Stimulated activated CD8-positive, alpha-beta memory T cell treated with anti-CD3 and anti-CD28 coated beads, Interleukin-7, amount 100 ng/mL, for 4 hours (primary cell): ENCODE data around the gene CAPN11.
"Not testable (repeated sequence)": the region's sequence is repeated elsewhere in the genome, so short reads cannot be mapped to it uniquely, and the experiment has no call there.

ENCODE experiments used
- DNase-seq, 2 donors: peaks; one replicate each; pipeline ENCODE4 v3.0.0-alpha.2; 2020; ENCODE audit warnings: low read depth in 2 of 2

Gene CAPN11

DNA sequence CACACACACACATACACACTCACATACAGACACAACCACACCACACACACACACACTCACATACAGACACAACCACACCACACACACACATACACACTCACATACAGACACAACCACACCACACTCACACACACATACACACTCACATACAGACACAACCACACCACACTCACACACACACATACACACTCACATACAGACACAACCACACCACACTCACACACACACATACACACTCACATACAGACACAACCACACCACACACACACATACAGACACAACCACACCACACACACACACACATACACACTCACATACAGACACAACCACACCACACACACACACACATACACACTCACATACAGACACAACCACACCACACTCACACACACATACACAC is 23.2 kb downstream of the CAPN11 start:
- DNase-seq, result not testable (repeated sequence)

DNA sequence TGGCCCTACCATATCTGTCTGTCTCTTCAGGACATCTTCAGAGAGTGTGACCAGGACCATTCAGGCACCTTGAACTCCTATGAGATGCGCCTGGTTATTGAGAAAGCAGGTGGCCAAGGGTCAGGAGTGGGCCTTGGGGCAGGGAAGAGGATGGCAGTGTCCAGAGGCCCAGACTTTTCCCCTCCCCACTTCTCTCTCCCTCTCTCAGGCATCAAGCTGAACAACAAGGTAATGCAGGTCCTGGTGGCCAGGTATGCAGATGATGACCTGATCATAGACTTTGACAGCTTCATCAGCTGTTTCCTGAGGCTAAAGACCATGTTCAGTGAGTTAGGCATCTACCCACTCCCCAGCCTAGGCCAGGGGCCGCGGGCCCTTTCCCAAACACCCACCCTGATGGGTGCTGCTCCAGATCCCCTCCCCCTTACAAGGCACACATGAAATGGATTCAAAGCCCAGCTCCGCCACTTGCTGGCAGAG is 24.3 kb downstream of the CAPN11 start:
- DNase-seq, result no peak

DNA sequence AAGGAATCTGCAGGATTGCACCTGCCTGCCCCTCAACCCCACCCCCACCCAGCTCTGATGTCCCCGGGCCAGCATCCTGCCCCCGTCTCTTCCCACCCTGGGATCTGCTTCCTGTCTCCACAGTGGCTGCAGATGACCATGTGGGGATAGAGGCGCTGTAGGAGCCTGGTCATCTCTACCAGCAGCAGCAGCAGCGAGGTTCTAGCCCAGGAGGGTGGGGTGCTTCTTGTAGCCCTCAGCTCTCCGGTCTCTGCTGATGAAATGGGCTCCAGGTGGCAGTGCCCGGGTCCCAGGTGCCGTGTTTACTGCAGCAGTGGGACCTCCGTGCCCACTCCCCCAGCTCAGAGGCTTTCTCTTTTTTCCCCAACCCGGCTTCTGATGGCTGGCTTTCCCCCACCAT is 25.2 kb downstream of the CAPN11 start:
- DNase-seq, result no peak

DNA sequence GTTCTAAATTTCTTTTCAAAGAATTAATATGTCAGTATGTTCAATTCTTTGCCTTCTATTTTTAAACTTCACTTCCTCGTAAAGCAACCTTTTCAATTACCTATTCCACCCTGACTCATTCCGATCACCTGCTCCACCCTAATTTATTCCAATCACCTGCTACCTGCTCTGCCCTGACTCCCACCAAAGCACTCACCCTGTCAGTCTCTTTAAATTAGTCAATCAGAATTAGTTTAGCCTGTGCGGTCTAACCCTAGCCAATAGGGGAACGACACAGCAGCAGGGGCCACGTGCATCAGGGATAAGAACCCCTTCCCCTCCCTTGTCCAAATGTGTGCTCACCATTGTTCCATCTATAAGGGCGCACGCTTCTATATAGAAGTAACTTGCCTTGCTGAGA is 26.7 kb downstream of the CAPN11 start:
- DNase-seq, result not testable (repeated sequence)

DNA sequence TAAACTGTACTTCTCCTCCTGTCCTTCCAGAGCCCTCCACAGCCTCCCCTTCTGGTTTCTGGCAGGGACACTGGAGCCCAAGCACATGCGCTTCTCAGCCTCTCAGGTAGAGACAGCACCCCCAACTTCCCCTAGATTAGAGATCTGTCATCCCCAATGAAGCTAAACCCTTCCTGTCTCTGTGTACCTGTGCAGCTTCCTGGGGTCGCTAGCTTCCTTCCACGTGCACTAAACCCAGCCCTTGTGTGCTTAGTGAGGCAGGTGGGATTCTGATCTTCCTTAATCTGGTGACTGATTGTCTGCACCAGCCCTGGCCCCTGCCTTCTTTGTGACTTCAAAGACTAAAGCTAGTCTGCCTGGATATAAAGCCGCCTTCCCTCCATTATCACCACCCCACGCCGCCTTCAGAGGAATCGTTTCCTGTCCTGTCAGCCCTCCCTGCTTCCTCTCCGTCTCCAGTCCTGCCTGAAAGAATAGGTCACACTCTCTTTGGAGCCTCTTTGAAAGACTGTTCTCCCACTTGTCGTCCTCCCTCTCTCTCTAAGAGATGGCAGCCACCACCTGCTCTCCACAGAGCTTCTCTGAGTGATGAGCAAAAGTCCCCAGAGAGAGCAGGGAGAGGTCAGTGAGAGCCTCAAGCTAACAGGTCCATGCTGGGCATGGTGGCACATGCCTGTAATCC is 27.5 kb downstream of the CAPN11 start:
- DNase-seq, result no peak

DNA sequence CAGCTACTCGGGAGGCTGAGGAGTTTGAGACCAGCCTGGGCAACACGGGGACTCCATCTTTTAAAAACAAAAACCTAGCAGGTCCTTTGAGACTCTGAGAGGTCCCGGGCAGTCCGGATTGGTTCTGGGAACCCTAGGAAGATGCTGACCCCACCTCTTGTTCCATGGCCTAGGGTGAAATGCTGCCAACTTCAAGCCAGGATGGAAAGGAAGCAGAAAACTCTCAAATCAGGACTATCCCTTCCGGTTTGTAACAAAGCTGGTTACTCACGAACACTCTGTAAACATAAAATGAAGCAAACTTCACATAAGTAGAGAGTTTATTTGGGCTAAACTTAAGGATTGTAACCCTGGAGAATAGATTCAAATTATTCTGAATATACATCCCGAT is 28.0 kb downstream of the CAPN11 start:
- DNase-seq, result no peak

DNA sequence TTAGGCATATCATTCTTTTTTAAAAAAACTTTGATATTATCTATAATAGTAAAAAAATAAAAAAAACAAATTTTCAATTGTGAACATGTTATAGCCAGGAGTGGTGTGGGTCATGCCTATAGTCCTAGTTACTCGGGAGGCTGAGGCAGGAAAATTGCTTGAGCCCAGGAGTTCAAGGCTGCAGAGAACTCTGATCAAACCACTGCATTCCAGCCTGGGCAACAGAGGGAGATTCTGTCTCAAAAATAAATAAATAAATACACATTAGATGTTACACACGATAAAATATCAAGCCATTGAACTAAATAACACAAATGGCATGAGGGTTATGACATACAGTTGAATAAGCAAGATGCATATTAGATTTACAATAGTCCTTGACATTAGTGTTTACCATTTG is 30.2 kb downstream of the CAPN11 start:
- no peak for DNase-seq

DNA sequence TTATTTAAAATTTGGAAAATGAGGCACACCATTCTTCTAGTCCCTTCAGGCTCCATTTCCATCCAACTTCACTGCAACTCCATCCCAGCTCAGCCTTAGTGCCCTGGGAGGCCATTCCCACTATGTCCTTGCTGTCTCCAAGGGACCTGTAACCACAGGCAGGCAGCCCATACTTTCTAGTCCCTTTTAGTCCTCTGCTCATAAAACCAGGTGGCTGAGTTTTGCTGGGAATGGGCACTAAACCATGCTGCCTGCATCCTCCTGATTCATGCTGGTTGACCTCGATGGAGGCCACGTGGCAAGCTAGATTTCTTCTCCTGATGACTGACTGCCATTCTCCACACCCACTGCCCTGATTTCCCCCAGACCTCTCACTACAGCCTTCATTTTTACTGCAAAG is 30.6 kb downstream of the CAPN11 start:
- no peak for DNase-seq

DNA sequence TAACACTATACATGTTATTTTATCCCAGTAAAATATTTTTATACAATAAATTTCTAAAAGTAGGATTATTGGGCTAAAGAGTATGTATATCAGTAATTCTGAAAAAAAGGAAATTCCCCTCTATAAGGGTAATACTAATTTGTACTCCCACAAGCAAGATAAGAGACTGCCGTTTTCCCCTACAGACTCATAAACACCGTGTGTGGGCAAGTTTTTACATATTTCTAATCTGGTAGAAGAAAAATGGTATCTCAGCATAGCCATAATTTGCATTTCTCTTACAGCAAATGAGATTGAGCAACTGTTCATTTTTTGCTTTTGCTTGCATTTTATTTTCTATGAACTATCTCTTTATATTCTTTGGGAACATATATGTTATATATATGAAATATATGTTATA is 32.1 kb downstream of the CAPN11 start:
- DNase-seq, result no peak

DNA sequence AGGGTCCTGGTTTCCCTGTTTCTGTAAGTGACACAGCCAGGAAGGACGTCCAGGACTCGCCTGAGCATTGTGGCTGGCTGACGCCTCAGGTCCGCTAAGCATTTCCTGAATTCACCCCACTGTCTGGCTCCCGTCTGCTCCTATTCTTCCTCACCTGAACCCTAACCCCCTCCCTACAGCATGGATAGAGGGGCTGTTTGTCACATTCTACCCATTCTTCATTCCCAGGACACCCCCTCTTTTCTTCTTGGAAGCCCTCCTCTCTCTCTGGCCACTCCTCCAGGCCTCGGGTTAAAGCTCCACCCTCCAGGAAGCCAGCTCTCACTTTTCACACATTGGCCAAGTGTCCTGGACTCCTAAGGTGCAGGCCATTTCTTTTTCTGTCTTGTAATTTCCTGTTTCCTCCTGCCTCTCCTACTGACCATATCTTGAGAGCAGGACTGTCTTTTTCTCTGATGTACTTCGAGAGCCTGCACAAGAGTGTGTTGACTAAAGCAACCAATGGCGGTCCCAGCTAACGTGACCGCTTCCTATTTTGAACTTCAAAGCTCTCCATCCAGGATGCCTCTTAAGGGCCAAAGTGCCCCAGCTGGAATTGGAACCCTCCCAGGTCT is 33.9 kb downstream of the CAPN11 start:
- no peak for DNase-seq

DNA sequence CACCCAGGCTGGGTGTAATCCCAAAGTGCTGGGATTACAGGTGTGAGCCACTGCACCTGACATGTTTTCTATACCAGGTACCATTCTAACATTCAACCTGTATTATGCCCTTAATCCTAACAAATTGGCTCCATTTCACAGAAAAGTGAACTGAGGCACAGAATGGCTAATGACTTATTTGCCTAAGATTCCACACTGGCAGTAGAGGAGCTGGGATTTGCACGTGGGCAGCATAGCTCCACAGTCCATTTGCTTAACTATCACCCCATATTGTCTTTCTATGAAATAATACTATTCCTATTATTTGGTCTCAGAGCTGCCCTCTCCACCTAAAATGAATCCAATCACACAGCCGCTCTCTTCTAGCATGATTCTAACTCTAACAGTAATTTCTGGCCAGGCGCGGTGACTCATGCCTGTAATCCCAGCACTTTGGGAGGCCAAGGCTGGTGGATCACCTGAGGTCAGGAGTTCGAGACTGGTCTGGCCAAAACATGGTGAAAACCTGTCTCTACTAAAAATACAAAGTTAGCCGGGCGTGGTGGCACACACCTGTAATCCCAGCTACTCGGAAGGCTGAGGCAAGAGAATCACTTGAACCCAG is 34.8 kb downstream of the CAPN11 start:
- DNase-seq, result no peak

DNA sequence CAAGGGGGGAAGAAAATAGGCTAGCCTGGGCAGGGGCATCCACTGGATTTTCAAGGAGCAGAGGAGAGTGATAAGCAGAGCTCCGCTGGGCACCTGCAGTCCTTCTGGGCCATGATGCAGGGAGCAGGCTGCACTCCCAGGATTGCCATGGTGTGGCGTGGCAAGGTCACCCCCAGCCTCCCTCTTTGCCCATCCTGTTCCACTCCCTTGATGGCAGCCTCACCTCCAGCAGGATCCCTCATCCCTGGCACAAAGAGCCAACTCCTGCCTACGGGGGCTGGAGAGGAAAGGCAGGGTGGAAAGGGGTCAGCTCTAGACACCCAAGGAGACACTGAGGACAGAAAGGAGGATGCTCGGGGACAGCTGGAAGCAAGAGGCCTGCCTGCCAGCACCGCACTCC is 35.7 kb downstream of the CAPN11 start:
- no peak for DNase-seq

DNA sequence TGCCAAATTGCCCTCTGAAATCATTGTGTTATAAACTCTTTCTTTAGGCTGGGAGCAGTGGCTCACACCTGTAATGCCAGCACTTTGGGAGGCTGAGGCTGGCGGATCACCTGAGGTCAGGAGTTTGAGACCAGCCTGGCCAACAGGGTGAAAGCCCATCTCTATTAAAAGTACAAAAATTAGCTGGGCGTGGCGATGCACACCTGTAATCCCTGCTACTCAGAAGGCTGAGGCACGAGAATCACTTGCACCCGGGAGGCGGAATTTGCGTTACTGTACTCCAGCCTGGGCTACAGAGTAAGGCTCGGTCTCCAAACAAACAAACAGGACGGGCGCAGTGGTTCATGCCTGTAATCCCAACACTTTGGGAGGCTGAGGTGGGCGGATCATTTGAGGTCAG is 37.7 kb downstream of the CAPN11 start:
- DNase-seq, result not testable (repeated sequence)

DNA sequence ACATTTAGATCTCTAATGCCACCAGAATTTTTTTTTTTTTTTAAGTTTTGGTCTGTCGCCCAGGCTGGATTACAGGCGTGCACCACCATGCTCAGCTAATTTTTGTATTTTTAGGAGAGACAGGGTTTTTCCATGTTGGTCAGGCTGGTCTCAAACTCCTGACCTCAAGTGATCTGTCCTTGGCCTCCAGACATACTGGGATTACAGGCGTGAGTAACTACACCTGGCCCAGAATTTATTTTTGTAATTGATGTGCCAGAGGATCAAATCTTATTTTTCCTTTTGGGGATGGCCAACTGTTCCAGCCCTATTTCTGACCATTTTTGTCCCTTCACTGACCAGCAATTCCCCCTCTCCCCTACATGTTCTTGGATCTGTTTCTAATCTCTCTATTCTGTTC is 40.1 kb downstream of the CAPN11 start:
- no peak for DNase-seq

DNA sequence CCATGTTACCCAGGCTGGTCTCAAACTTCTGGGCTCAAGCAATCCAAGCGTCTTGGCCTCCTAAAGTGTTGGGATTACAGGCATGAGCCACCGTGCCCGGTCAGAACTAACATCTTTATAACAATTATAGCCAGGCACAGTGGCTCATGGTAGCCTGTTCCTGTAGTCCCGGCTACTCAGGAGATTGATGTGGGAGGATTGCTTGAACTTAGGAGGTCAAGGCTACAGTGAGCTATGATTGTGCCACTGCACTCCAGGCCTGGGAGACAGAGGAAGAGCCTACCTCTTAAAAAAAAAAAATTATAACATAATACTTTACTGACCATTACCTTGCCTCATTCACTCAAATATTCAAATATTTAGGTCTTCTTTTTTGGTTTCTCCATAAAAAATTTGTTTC is 41.3 kb downstream of the CAPN11 start:
- DNase-seq, result no peak

DNA sequence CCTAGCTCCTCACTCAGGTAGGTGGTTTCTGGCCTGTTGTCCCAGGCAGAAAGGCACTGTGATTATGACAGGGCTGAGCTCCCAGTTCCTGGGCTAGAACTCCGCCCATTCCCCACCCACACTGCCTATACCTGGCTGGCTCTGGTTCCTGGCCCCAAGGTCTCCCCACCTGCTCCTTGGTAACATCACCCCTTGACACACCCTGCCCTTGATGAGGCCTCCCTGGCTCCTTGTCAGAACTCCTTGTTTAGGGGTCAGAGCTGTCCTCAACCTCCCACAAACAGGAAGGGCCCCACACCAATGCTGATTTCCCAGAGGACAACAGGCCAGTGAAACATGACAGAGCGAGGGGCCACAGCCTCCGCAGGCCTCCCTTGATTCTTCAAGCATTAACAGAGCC is 42.6 kb downstream of the CAPN11 start:
- no peak for DNase-seq

DNA sequence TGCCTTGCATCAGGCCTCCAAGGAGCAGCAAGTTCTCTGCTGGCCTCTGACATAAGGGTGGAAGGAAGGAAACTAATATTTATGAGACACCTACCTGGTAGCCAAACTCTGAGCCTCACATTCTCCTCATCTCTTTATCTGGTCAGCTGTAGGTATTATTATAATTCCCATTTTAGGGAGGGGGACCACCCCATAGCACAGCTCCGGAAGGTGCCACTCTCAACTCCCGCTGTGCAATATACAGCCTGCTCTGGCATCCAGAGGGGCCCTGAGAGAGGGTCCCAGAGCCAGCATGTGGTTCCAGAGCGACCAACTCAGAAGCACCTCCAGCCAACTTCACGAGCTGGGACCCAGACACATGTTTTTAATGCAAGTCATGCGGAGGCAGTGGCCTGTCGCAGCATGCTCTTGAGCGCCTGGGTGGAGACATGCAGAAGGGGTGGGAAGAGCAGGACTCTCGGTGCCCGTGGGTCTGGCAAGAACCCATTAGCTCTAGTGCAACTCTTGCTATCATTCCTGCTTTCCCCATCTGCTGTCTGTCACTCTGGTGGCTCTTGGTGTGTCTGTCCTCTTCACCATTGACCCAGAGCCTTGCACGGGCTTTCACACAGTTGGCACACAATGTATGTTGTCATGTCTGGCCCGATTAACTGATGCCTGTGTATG is 43.2 kb downstream of the CAPN11 start:
- no peak for DNase-seq

DNA sequence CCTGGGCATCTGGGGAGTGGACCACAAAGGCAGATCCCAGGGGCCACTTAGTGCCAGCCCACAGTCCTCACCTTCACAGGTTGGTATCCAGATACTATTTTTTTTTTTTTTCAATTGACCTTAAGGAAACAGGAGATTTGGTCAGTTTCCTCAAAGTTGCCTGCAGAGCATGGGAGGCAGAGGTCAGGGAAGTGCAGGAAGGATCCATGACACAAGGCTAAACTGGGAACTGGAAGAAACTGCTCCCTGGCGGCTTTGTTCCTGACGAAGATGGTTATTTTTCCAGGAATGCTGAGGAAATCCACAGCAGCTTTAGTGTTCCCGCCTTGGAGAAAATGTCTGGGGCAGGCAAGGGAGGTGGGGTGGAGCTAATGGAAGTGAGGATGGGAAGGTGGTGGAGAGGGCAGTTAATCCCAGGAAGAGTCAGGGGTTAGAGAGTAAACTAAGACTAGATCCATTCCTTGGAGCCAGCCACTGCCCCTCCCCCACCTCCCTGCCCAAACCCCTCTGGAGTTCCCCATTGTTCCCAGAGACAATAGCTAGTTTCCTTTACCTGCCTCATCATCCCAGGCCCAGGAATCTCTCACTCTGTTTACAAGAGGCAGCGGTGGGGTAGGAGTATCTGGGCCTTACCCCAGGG is 43.8 kb downstream of the CAPN11 start:
- no peak for DNase-seq

DNA sequence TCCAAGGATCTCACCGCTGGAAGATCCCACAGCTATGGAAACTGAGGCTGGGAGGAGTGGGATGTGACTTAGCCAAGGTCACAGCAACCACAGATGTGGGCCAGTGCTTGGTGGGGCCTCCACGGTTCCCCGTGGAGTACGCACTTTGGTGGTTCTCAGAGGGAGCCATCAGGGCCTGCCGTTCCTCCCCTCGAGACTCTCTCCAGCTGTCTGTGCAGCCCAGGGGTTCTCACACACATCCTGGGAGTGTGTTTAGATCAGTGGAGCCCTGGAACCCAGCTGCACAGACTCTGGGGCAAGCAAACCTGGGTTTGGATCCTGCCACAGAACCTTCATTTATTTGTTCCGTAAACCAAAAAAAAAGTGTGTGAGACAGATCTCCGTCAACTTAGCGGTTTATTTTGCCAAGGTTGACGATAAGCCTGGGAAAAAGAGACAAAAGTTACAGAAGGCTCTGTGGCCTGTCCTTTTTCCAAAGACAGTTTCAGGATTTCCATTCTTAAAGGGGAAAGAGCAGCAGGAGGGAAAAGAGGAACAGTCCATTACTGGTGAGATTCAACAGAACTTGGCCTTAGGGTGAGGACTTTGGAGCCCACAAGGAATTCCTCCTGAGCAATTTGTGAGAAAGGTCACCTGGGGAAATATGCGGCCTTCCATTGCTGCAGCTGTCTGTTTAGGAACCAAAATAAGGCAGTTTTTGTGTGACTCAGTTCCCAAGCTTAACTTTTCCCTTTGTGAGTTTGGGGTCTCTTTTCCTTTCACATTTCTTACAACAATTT is 44.5 kb downstream of the CAPN11 start:
- DNase-seq, result no peak

DNA sequence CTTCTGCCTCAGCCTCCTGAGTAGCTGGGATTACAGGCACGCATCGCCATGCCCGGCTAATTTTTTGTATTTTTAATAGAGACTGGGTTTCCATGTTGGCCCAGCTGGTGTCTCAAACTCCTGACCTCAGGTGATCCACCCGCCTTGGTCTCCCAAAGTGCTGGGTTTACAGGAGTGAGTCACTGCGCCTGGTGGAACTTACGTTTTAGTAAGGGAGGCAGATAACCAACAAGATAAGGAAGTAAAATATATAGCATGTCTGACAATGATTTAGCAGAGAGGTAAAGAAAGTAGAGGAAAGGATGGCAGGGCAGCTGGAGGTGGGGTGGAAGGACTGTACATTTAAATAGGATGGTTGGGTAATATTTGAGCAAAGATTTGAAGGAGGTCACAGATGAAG is 45.3 kb downstream of the CAPN11 start:
- DNase-seq, result no peak

DNA sequence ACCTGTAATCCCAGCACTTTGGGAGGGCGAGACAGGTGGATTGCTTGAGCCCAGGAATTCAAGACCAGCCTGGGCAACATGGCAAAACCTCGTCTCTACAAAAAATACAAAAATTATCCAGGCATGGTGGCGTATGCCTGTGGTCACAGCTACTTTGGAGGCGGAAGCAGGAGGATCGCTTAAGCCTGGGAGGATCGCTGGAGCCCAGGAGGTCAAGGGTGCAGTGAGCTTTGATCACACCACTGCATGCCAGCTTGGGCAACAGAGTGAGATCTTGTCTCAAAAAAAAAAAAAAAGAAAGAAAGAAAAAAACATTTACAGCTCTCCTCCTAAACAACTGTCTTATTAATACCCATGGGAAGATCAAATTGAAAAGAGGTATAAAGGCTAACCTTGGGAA is 49.3 kb downstream of the CAPN11 start:
- no peak for DNase-seq

DNA sequence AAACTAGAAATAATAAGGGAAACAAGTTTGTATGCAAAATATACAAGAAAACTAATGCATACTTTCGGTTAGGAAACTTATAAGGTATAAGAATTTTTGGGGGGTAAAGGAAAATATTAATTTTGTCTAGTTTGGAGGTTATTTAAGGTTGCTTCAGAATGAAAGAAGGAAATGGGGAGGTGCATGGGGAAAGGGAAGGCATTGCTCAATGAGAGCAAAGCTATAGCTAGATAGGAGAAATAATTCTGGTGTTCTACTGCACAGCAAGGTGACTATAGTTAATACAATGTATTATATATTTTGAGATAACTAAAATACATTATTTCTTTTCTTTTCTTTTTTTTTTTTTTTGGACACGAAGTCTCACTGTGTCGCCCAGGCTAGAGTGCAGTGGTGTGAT is 52.7 kb downstream of the CAPN11 start:
- DNase-seq, result no peak
